Activated effector memory CD4-positive, alpha-beta T cell treated with Interleukin-2 at 50 U/mL for 16 hours (primary cell): ENCODE data around the gene SGPL1.
"Not testable (repeated sequence)": the region's sequence is repeated elsewhere in the genome, so short reads cannot be mapped to it uniquely, and the experiment has no call there.

Source experiments
- DNase-seq: peaks from one replicate; pipeline ENCODE4 v3.0.0-alpha.2; 2020

SGPL1 gene

DNA sequence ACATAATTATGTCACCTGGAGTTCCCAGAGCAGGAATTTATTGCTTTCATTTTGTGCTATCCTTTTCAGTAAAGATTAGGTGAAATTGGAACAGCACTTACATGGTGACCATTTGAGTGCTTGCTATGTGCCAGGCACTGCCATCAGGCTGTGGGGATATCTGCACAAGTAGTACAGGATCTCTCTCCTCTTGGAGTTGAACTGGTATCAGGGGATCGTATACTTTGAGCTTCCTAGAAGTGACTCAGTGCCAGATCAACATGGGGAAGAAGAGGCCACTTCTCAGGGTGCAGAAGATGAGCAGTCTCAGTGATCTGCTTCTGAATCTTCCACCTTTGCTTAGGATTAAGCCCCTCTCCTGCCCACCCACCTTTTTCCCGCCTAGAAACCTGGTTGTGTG lies 29.5 kb downstream of the SGPL1 start:
- DNase-seq = no peak

GRCh38 chr10:70845816-70846215 lies 30.1 kb downstream of the SGPL1 start:
- no peak for DNase-seq

DNA sequence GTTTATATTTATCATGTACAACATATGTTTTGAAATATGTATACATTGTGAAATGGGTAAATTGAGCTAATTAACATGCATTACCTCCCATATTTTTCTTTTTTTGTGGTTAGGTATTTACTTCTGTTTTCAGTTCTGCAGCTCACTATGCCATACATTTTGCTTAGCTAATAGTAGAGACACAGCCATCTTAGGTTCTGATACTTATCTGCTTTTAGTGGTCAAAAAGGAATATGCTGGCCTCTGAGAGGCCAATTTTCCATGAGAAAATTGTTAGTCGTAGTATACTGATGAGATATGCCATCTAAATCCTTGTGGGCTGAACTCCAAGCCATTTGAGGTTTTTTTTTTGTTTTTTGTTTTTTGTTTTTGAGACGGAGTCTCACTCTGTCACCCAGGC lies 31.0 kb downstream of the SGPL1 start:
- DNase-seq = no peak

DNA sequence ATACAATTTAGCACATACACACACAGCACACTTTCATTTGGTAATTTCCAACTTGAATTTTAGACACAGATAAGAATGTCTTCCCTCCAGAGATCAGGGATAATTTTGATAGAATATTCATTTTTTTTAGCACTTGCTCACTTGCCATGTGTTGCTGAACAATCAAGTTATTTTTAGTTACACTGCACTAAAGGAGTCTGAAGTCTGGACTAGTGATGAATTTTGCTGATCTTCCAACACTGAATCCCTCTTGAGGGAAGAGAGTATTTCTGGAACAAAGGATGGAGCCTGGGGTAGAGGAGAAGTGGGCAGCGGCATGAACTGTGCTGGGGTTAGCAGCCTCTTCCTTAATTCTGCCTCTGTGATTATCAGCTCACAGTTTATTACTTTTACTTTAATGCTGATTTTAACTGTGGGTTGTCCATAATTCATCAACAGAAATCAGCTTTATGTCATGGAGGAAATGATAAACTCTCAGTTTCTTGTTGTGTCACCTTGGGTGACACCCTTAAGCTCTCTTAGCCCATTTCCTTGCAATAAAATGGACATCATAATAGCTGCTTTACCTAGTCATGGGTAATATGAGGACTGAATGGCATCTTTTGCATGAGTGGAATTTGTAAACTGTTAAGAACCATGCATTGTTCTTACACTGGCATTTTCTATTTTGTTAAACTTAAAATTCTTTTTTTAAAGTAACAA lies 32.1 kb downstream of the SGPL1 start:
- no peak for DNase-seq

- no peak for DNase-seq
Measured at GRCh38 chr10:70849582-70850016, 33.9 kb downstream of the SGPL1 start.

DNA sequence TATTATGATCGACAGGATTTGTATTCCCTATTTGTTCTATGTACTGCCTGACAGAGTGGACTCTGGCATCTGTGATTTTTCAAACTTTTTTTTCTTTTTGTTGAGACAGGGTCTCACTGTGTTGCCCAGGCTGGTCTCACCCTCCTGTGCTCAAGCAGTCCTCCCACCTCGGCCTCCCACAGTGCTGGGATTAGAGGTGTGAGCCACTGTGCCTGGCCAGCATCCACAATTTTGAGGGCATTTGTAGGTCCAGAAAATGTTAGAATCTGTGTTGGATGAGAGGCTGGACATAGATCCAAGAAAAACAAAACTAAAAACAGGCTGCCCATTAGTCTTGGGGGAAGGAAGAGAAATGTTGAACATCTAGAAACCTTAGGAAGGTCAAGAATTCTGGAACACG lies 34.3 kb downstream of the SGPL1 start:
- no peak for DNase-seq

DNA sequence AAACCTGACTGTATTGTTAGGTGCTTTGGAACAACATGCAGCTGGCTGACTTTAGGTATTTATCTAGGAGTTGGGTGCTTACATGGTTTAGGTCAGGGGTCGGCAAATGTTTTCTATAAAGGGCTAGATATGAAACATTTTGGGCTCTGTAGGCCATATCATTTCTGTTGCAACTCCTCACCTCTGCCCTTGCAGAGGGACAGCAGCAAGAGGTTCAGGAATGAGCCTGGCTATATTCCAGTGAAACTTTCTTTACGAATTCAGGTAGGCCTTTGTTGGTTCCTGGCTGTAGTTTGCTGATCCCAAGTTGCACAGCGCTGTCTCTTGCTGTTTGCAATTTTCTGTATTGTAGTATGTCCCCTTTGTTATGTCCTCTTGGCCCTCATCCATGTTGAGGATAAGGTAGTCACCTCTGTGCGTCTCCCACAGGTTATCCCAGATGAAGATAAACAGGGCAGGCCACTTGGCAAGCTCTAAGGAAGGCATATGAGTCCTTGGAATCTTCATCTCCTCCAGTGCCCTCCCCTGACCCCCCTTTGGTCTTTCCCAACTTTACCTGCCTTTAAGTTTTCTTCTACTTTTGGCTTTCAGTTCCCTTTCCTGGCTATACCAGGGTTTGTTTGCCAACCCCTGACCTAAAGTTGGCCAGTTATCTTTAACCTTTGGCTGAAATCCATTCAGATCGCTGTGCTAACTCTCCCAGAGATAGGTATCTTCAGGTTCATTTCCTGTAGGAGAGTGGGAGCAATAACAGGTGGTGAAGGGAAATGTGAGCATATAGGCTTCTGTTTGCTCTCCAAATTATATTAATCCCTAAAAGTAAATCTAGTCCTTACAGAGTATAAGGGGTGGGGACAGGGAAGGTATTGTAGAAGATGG lies 36.1 kb downstream of the SGPL1 start:
- DNase-seq = no peak

DNA sequence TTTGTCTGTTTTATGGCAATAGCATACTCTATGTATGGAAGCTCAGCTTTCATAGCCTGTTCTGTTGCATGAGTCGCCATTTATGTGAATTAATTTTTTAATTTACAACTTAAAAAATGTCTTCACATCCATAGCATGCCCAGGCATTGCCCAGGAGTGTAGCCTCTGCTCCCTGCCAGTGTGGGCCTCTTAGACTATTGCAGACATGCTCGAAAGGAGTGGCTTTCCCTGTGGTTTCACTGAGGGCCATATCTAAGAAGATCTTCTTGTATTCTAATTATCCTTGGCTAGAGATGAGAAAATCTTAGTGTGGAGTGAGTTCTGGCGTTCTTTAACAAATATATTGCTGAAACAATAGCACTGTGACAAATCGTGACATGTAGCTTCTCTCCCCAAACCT lies 37.3 kb downstream of the SGPL1 start:
- DNase-seq = no peak

GRCh38 chr10:70853457-70853856 lies 37.7 kb downstream of the SGPL1 start:
- DNase-seq = no peak

GRCh38 chr10:70856454-70856853 lies 40.7 kb downstream of the SGPL1 start:
- DNase-seq = no peak

GRCh38 chr10:70858759-70859158 lies 43.0 kb downstream of the SGPL1 start:
- DNase-seq = no peak

GRCh38 chr10:70861495-70862197 lies 45.9 kb downstream of the SGPL1 start:
- not testable (repeated sequence) for DNase-seq

DNA sequence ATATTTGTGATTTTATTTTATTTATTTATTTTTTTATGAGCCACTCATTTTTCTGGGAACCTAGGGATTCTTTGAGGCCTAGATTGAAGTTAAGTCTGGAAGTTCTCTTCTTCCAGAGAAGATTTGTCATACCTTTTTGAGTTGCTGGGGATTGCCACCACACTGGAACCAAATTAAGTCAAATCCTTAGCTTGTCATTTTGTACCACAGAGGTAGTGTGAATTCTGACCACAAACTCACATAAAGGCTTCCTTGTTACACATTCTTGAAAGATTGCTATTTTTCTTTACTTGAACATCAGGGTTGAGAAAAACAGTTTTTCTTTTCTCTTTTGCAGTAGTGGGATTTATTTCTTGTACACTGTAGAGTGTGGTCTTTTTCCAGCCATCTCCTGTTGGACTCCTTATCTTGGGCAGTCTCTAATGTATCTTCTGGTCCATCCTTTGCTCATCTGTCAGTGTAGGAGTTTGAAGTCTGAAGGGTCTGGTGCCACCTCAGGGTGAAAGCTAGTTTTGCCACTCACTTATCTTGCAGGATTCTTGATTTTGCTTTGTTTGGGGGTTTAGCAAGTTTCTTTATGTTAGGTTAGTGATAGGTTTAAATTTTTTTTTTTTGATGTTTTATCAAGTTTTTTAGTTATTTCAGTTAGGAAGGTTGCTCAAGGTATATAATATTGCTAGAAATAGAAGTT lies 47.9 kb downstream of the SGPL1 start:
- no peak for DNase-seq

DNA sequence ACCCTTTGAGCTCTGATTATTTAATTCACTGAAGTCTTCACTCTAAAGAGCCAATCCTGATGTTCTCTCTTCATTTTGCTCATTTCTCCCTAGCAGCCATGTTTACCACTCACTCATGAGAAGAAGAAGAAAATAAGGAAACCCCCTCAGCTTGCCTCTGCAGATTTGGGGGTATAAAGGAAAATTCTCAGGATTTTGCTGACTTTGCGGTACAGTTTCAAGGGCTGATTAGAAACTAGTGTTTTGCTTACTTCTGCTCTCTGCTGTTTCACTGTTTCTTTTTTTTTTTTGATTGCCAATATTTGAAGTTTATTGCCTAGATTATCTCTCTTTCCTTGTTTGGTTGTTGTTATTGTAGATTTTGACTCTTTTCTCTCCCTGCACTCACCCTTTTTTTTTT lies 49.2 kb downstream of the SGPL1 start:
- no peak for DNase-seq

DNA sequence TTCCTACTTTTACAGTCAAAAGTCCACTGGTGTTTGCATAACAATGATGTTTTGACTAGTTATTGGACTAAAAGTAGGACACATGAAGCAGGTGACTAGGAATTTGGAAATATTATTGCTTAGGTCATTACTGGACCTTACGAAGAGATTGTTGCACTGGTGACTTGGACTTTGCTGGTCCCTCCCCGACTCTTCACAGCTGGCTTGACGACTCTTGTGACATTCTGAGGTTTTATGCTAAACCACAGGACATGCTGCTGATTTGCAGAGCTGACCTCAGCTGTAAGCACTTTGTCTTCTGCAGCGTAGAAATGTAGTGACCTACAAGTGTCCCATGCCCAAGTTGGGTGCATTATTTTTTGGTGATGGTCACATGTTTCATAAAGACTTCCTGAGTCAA lies 50.7 kb downstream of the SGPL1 start:
- no peak for DNase-seq

DNA sequence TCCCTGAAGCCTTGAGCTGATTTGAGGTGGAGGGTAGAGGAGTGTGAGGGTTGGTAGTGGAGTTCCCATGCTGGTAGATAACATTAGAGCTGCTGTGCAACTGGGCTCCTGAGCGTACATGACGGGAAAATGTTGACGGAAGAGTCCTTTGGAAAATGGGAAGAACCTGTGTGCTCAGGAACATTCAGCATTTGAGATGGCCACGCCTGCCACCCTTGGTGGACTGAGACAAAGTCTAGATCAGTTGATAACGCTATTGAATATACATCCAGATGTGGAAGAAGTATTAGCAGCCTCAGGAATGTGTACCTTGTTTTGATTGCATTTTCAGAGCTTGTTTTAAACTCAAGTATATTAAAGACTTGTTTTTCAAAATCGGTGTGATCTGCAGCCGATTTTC lies 56.5 kb downstream of the SGPL1 start:
- no peak for DNase-seq

GRCh38 chr10:70874061-70874460 lies 58.3 kb downstream of the SGPL1 start:
- no peak for DNase-seq

- no peak for DNase-seq
Measured at GRCh38 chr10:70879207-70879606, 63.5 kb downstream of the SGPL1 start.

DNA sequence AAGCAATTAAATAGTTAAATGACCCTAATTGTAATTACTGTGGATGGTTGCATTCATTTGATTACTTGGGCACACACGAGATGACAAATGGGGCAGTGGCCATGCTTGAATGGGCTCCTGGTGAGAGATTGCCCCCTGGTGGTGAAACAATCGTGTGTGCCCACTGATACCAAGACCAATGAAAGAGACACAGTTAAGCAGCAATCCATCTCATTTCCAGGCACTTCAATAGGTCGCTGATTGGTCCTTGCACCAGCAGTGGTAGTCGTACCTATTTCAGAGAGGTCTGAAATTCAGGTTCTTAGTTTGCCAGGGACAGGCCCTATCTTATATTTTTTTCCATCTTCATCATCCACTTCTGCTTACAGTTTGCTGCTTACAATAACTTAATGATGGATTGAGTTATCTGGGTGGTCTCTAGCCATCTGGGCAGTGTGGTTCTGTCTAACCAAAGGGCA lies 64.4 kb downstream of the SGPL1 start:
- DNase-seq = peak; percentile 53

- DNase-seq = no peak
Measured at GRCh38 chr10:70884741-70885140, 69.0 kb downstream of the SGPL1 start.

- no peak for DNase-seq
Measured at GRCh38 chr10:70885481-70885880, 69.7 kb downstream of the SGPL1 start.

DNA sequence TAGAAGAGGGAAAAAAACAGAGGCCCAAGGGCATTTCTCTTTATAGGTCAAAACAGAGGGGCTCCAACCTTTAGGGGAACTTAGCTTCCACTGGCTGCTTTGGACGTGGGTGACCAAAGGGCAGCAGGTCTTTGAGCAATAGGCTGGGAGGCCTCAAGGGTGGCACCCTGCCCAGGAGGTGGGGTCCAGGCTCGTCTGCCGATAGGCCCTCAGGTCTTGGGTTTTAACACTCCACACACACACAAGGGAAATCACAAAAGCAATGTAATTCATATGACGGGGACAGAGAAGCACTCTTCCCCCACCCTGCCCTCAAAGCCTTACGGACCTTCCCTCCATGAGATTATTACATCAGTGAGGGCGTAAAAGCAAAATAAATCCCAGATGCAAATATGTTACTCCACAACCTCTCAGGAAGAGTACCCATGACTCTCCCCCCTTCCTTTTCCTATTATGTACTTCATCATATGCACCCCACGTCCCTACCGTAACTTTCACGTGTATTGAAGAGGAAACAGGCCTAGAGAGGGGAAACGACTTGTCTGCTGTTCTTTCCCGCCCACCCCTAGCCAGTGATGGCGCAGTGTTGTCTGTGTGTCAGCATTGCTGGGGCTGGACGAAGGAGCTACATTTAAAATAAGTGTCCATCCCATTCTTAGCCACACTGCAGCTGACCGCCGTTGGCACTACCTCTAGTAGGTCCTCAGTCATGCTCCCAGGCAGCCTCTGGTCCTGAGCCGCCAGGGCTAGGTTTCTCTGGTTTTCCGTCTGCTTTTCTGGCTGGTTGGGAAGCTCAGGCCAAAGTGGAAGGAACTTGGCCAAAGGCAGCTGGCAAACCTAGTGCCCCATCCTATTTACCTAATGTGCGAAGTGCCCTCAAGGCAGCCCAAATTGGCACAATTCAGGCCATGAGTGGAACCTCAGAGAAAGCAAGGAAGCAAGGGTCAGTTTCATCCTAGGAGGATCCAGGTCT lies 70.5 kb downstream of the SGPL1 start:
- DNase-seq = no peak
